Esophagus squamous epithelium (tissue), 5 donors: Measurements from ENCODE around the gene KIF26B. TPM values are rescaled to one million over a fixed set of nuclear protein-coding genes. Genes with fewer than 3 reads are reported as not detected.

Source experiments
- DNase-seq: peaks from one replicate; lab custom pipeline; 2025; lab: John Stamatoyannopoulos, UW
- H3K27ac ChIP-seq, 4 donors: fragments of 200-600 bp; sonication (generic); one replicate each; pipeline ENCODE4 v1.5.1; 2016 to 2019; ENCODE audit warnings: mild to moderate bottlenecking in 1 of 4
- H3K27me3 ChIP-seq, 4 donors: fragments of 200-600 bp; sonication (generic); 1 replicate in 3 of 4; 2 replicates in 1 of 4; pipeline versions ENCODE4 v1.5.1 to v1.6.0; 2017 to 2021; ENCODE audit warnings: antibody characterized with exemption in 1 of 4
- H3K36me3 ChIP-seq, 3 donors: fragments of 200-600 bp; sonication (generic); one replicate each; pipeline ENCODE4 v1.5.1; 2016 to 2019
- H3K4me1 ChIP-seq, 3 donors: fragments of 200-600 bp; sonication (generic); one replicate each; pipeline ENCODE4 v1.5.1; 2017 to 2019
- H3K4me3 ChIP-seq, 4 donors: fragments of 200-600 bp; sonication (generic); 1 replicate in 3 of 4; 2 replicates in 1 of 4; pipeline ENCODE4 v1.5.1; 2016 to 2019; ENCODE audit warnings: mild to moderate bottlenecking in 2 of 4, moderate library complexity in 1 of 4
- H3K9me3 ChIP-seq, 3 donors: fragments of 200-600 bp; sonication (generic); one replicate each; pipeline ENCODE4 v1.5.1; 2016 to 2019
- CTCF ChIP-seq, 6 experiments: fragments of 450-650 bp in 4 of 6; fragments of 200-600 bp in 2 of 6; sonication (generic) in 2 of 6; IDR thresholded peaks; one replicate each; pipeline ENCODE4 v1.5.1; 2016 to 2019; ENCODE audit warnings: antibody characterized with exemption in 6 of 6, mild to moderate bottlenecking in 4 of 6, moderate library complexity in 4 of 6
- POLR2A ChIP-seq, 4 donors: fragments of 450-650 bp; IDR thresholded peaks; one replicate each; pipeline ENCODE4 v1.6.1; 2017; ENCODE audit warnings: antibody characterized with exemption in 4 of 4, mild to moderate bottlenecking in 4 of 4, moderate library complexity in 3 of 4
- WGBS, 2 donors: methylation state at CpG; one replicate each; pipeline ENCODE4 v1.1.5; 2018; 5-methylcytosine and 5-hydroxymethylcytosine counted together
- intact Hi-C: fragments of 100-400 bp; cut with DNase I; formaldehyde crosslinking; loops from one replicate; pipeline ENCODE4 v1.15.0; 2022
- total RNA-seq, 4 donors: library from RNA; depleted of rRNA; stranded (reverse); fragments of >200 nt; gene quantifications; one replicate each; pipeline ENCODE4 v1.1.0, GENCODE V29; 2016
- donor health status: DM: yes; HTN: yes; CAD: no.

KIF26B gene
- total RNA-seq, 4 donors from 2014 or later = 0.23 to 2.7 (median 1.0) TPM

GRCh38 chr1:245684166-245684565 is 529.4 kb downstream of the KIF26B start:
- Histone ChIP-seq H3K4me1 (peaks cover 0 to 12% (median 0%) of the 10 kb centered on the region in 3 donors), H3K9me3 (no peaks in the 10 kb centered on the region), H3K27me3 (peaks cover 0 to 8% (median 0%) of the 10 kb centered on the region in 4 donors), H3K36me3 (no peaks in the 10 kb centered on the region), H3K27ac (no peak overlapping the region), H3K4me3 (no peak overlapping the region)
- DNase-seq = no peak
- TF ChIP-seq CTCF (IDR thresholded peaks at IDR 0.05) = no peak
- TF ChIP-seq POLR2A (IDR thresholded peaks at IDR 0.05) = no peak
- intact Hi-C loops = no loop called here
- 86 to 90% methylated on average over 19 of the region's 19 CpGs for WGBS, 2 donors

GRCh38 chr1:245684571-245684970 is 529.8 kb downstream of the KIF26B start:
- TF ChIP-seq POLR2A (IDR thresholded peaks at IDR 0.05) (no peak), CTCF (IDR thresholded peaks at IDR 0.05) (no peak)

GRCh38 chr1:245685111-245685810 is 530.5 kb downstream of the KIF26B start:
- DNase-seq = no peak
- no peaks in the 10 kb centered on the region for H3K9me3 ChIP-seq
- no peak overlapping the region for H3K27ac ChIP-seq
- intact Hi-C loops = no loop called here
- no peak for TF ChIP-seq POLR2A (IDR thresholded peaks at IDR 0.05)
- no peak for TF ChIP-seq CTCF (IDR thresholded peaks at IDR 0.05)
- H3K36me3 ChIP-seq = no peaks in the 10 kb centered on the region
- no peak overlapping the region for H3K4me3 ChIP-seq
- WGBS, 2 donors = 94 to 100% methylated on average over 1 to 13 of the region's 45 CpGs
- H3K4me1 ChIP-seq = peaks cover 0 to 12% (median 0%) of the 10 kb centered on the region in 3 donors
- H3K27me3 ChIP-seq = peaks cover 0 to 8% (median 0%) of the 10 kb centered on the region in 4 donors

More at GRCh38 chr1:245684571-245684970, 529.8 kb downstream of the KIF26B start:
- Histone ChIP-seq H3K27ac (no peak overlapping the region), H3K27me3 (peaks cover 0 to 8% (median 0%) of the 10 kb centered on the region in 4 donors), H3K9me3 (no peaks in the 10 kb centered on the region), H3K4me1 (peaks cover 0 to 12% (median 0%) of the 10 kb centered on the region in 3 donors), H3K4me3 (no peak overlapping the region), H3K36me3 (no peaks in the 10 kb centered on the region)
- 80 to 92% methylated on average over 4 to 7 of the region's 7 CpGs for WGBS, 2 donors
- intact Hi-C loops = no loop called here
- DNase-seq = no peak

GRCh38 chr1:245686006-245686405 is 531.2 kb downstream of the KIF26B start:
- 87% methylated on average over 12 of the region's 25 CpGs; no CpG with 5 or more reads in 1 of the 2 donors for WGBS, 2 donors
- Histone ChIP-seq H3K4me1 (peaks cover 0 to 12% (median 0%) of the 10 kb centered on the region in 3 donors), H3K27ac (no peak overlapping the region), H3K27me3 (peaks cover 0 to 8% (median 0%) of the 10 kb centered on the region in 4 donors), H3K36me3 (no peaks in the 10 kb centered on the region), H3K4me3 (no peak overlapping the region), H3K9me3 (no peaks in the 10 kb centered on the region)
- DNase-seq = no peak
- TF ChIP-seq POLR2A (IDR thresholded peaks at IDR 0.05) (no peak), CTCF (IDR thresholded peaks at IDR 0.05) (no peak)
- intact Hi-C loops = no loop called here

- intact Hi-C loops = no loop called here
- Histone ChIP-seq H3K36me3 (no peaks in the 10 kb centered on the region), H3K4me1 (peaks cover 0 to 12% (median 0%) of the 10 kb centered on the region in 3 donors), H3K27ac (no peak overlapping the region), H3K27me3 (peaks cover 0 to 8% (median 0%) of the 10 kb centered on the region in 4 donors), H3K9me3 (no peaks in the 10 kb centered on the region), H3K4me3 (no peak overlapping the region)
- WGBS, 2 donors = 90 to 94% methylated on average over 5 to 29 of the region's 30 CpGs
- TF ChIP-seq CTCF (IDR thresholded peaks at IDR 0.05) (no peak), POLR2A (IDR thresholded peaks at IDR 0.05) (no peak)
- DNase-seq = no peak
These were observed 531.8 kb downstream of the KIF26B start for GRCh38 chr1:245686446-245687030.
